Retinal pigment epithelial cell (primary cell): Measurements from ENCODE around the gene RNGTT.

Experiments
- DNase-seq: peaks from one replicate; pipeline ENCODE4 v3.0.0-alpha.2; 2010; ENCODE audit warnings: low read depth
- H3K4me3 ChIP-seq: 2 replicates; pipeline ENCODE4 v1.5.1; 2011; ENCODE audit warnings: mild to moderate bottlenecking, low read length, control low read depth, moderate library complexity
- CTCF ChIP-seq: conservative IDR thresholded peaks from 2 replicates; pipeline ENCODE4 v1.5.1; 2011; ENCODE audit warnings: low read depth, low read length, control low read depth, inconsistent platforms

The RNGTT gene

DNA sequence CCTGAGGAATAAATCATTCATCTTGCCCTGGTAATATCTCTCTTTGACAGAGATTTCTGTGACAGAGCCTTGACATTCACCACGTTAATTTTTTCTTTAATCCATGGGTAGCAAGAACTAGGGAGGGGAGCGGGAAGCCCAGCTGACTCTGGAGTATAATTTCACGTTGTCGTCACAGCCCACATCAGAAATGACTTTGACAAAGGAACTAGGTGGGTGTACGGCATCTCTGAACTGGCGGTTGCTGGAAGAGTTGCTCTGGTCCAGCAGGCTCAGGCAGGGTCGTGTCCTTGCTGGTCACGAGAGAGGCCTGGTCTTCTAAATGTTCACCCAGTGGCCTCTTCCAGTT, 400.2 kb downstream of the RNGTT start:
- TF ChIP-seq CTCF = no peak
- no peak overlapping the region for H3K4me3 ChIP-seq
- no peak for DNase-seq

DNA sequence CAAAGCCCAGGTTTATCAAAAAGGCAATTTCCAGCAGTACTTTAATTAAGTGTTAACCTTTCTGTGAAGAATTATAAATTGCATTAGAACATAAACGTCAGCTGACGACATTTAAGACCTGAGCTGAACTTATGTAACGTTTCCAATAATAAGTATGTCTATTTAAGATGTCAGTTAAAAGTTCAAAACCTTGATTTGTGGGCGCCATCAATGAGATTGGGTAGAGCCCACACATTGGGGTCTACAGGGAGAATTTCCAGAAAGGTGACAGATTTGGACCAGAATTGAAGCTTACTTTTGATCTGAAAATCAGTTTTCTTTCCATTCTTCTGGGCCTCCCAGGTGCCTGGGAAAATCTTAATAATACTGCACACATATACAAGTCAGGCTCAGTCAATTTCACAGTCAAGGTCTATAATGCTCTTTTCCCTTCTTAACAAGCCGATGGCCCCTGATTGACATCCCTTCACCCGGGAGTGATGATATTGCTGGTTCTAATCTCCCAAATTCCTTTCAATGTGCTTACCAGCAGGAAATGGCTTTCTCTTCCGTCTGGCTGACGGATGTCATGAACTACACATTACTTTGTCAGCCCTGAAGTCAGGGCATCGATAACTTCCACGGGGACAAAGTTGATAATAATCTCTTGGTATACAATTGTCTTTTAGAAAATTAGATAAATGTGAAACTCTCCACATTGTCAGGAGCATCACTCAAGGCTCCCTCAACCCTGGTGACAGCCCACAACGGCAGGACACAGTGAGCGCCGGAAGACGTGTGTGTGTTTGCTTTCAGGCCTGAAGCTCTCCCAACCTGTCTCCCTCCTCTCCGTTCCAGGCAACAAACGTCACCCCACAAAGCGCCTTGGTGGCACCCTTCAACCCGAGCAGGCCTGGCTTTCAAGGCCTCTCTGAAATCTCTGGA, 400.8 kb downstream of the RNGTT start:
- no peak for DNase-seq
- TF ChIP-seq CTCF = no peak
- H3K4me3 ChIP-seq = no peak overlapping the region

GRCh38 chr6:88561954-88562315, 401.5 kb downstream of the RNGTT start:
- no peak for TF ChIP-seq CTCF
- no peak for DNase-seq
- H3K4me3 ChIP-seq = no peak overlapping the region

DNA sequence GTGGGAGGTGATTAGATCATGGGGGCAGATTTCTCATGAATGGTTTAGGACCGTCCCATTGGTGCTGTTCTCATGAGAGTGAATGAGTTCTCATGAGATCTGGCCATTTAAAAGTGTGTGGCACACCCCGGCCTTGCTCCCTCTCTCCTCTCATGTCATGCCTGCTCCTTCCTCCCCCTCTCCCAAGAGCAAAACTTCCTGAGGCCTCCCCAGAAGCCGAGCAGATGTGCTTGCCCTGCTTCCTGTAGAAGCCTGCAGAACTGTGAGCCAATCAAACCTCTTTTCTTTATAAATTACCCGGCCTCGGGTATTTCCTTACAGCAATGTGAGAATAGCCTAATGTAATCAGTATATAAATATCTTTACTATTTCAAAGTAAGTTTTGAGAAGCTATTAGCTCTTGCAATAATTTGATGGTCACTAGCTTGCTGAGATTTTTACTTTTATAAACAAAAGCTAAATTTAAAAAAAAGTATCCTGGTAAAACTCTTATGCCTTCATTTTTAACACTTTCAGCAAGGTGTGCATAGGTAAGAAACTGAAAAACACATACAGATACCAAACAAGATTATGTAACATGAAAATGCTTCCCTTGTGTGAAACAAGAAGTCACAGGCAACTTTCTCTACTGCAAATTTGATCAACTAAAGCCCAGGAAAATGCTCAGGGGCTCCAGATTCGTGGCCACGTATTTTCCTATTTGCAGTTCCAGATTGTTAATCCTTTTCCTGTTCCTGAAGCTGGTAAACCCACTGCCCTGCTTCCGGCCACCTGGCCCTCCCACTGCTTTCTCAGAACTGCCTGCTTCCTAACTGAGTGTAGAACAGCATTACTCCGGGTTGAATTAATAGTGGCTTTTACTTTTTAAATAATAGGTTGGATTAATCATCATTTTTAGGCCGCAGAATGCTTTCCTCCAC, 402.1 kb downstream of the RNGTT start:
- TF ChIP-seq CTCF = no peak
- H3K4me3 ChIP-seq = no peak overlapping the region
- DNase-seq = no peak
